ENCODE measurements around the gene UBE3C. TPM values are rescaled to one million over a fixed set of nuclear protein-coding genes. Genes with fewer than 3 reads are reported as not detected.
A peak's percentile ranks its signal among the peaks of the same experiment; 100 is the strongest.

The UBE3C gene
- total and polyA plus RNA-seq, 2 of the 13 experiments (the other 11 are each of a cell fraction or from before 2014, with no cell fraction given) = 27.0 to 48.2 TPM

GRCh38 chr7:157246052-157246451, 107.3 kb downstream of the UBE3C start (continued):
- TF ChIP-seq GTF3A (CRISPR knock-in tag; conservative IDR thresholded peaks at IDR 0.05) = no peak
- no peak for TF ChIP-seq ARID2 (CRISPR knock-in tag; IDR thresholded peaks at IDR 0.05; ENCODE audit: borderline replicate concordance)
- no peak for TF ChIP-seq MTF2 (CRISPR knock-in tag; IDR thresholded peaks at IDR 0.05; ENCODE audit: borderline replicate concordance)

- Histone ChIP-seq H3K36me3 (replicated peaks in 1 of 2; ENCODE audit: control insufficient read depth in 1 of 2, insufficient read depth in 2 of 2, low read length in 2 of 2) (peaks cover 6 to 39% of the 10 kb centered on the region in 2 experiments), H2AFZ (ENCODE audit: low read length) (no peak overlapping the region), H3K27me3 (ENCODE audit: control insufficient read depth in 1 of 2, insufficient read depth in 2 of 2, low read length in 2 of 2) (no peaks in the 10 kb centered on the region), H3K4me3 (replicated peaks in 1 of 3; ENCODE audit: insufficient read depth in 1 of 3, low read depth in 2 of 3, low read length in 3 of 3) (no peak overlapping the region), H3K4me2 (ENCODE audit: low read depth, low read length) (no peak overlapping the region), H4K20me1 (ENCODE audit: insufficient read depth, low read length) (no peaks in the 10 kb centered on the region), H3K9me3 (ENCODE audit: low read length) (no peaks in the 10 kb centered on the region), H3K4me1 (ENCODE audit: insufficient read depth, low read length) (no peaks in the 10 kb centered on the region), H3K79me2 (ENCODE audit: insufficient read depth, low read length) (no peaks in the 10 kb centered on the region), H3K27ac (ENCODE audit: extremely low read length, insufficient read depth, low read length) (no peak overlapping the region), H3K9ac (ENCODE audit: insufficient read depth, low read depth, low read length) (no peak overlapping the region)
- CTCF ChIA-PET (ENCODE audit: low intra/inter-chr PET ratio, low total read pairs) = no interaction called here
- no peak for DNase-seq (ENCODE audit: low spot score)
- BruUV-seq (replicated peaks) = no TSS peak
- intact Hi-C loops (cut with micrococcal nuclease; ENCODE audit: unreplicated experiment) (no loop called here), in situ Hi-C loops (cut with HindIII; ENCODE audit: extremely low pct_ligation_motif_present, low pct_unique_long_range_greater_than_20kb) (no loop called here)
- 98% methylated on average over 13 of the region's 14 CpGs for WGBS (ENCODE audit: low lambda C conversion rate)
- ATAC-seq = 0 out of 3 replicates have a peak, but pooled peaks have one; percentile 19
- POLR2A ChIA-PET = no interaction called here
- no peak for FAIRE-seq
- TF ChIP-seq ZNF670 (CRISPR knock-in tag; IDR thresholded peaks at IDR 0.05; ENCODE audit: borderline replicate concordance) (no peak), MAFG (CRISPR knock-in tag; IDR thresholded peaks at IDR 0.05) (no peak), HOXA3 (CRISPR knock-in tag; IDR thresholded peaks at IDR 0.05) (no peak), TBX2 (CRISPR knock-in tag; IDR thresholded peaks at IDR 0.05; ENCODE audit: borderline replicate concordance) (no peak), IKZF5 (CRISPR knock-in tag; IDR thresholded peaks at IDR 0.05) (no peak), ZNF580 (CRISPR knock-in tag; IDR thresholded peaks at IDR 0.05; ENCODE audit: borderline replicate concordance, low read depth) (no peak), ATF3 (CRISPR knock-in tag; IDR thresholded peaks at IDR 0.05) (no peak), NRL (CRISPR knock-in tag; IDR thresholded peaks at IDR 0.05; ENCODE audit: borderline replicate concordance) (no peak), NFIB (CRISPR knock-in tag; IDR thresholded peaks at IDR 0.05; ENCODE audit: borderline replicate concordance) (no peak), ZFP36L1 (CRISPR knock-in tag; IDR thresholded peaks at IDR 0.05) (no peak), BRF2 (CRISPR knock-in tag; IDR thresholded peaks at IDR 0.05) (no peak), ZSCAN22 (CRISPR knock-in tag; IDR thresholded peaks at IDR 0.05) (no peak), STAT5B (CRISPR knock-in tag; IDR thresholded peaks at IDR 0.05) (no peak), HOMEZ (CRISPR knock-in tag; IDR thresholded peaks at IDR 0.05; ENCODE audit: low read depth) (no peak), NR1H2 (CRISPR knock-in tag; IDR thresholded peaks at IDR 0.05; ENCODE audit: borderline replicate concordance, low read depth) (no peak), HOXA9 (CRISPR knock-in tag; IDR thresholded peaks at IDR 0.05; ENCODE audit: borderline replicate concordance) (no peak), CBX2 (IDR thresholded peaks at IDR 0.05; ENCODE audit: low read depth, low read length) (no peak), CBX2 (CRISPR knock-in tag; IDR thresholded peaks at IDR 0.05; ENCODE audit: low read depth) (no peak), SP5 (CRISPR knock-in tag; IDR thresholded peaks at IDR 0.05; ENCODE audit: borderline replicate concordance, low read depth) (no peak)
Observed at GRCh38 chr7:157248659-157249058, 109.9 kb downstream of the UBE3C start.

Measured in HepG2 (cell line).